ENCODE results near the gene RNF130. TPM values are rescaled to one million over a fixed set of nuclear protein-coding genes. Genes with fewer than 3 reads are reported as not detected.

RNF130 gene
- total and polyA plus RNA-seq, 9 donors = 54.7 to 120 (median 67.1) TPM

DNA sequence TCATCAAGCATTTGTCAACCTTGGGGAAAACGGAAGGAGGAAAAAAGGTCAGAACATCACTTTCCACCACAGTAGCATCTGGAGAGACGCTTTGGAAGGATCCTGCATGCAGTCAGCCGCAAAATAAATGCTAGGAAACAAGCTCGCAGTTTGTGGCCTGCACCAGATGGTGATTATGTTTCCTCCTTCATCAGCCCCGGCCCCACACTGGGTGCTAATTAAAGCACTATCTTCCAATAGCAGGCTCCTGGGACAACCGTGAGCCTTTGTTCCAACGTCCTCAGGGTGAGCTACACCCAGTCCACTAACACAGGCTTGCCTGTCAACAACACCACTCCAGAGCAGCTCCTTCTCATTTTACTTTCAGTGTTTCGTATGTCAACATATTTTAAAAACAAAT lies 64.0 kb downstream of the RNF130 start:
- intact Hi-C loops (cut with DNase I) = no loop called here
- no peak for DNase-seq
- no peaks in the 10 kb centered on the region for H3K4me1 ChIP-seq (ENCODE audit: insufficient read depth)
- no peak overlapping the region for H3K27ac ChIP-seq
- no peaks in the 10 kb centered on the region for H3K27me3 ChIP-seq
- H3K36me3 ChIP-seq = no peaks in the 10 kb centered on the region
- H3K9me3 ChIP-seq = no peaks in the 10 kb centered on the region
- H3K4me3 ChIP-seq = no peak overlapping the region
- TF ChIP-seq EP300 (IDR thresholded peaks at IDR 0.05) (no peak), POLR2A (IDR thresholded peaks at IDR 0.05) (no peak)
- TF ChIP-seq, protein P1, sequence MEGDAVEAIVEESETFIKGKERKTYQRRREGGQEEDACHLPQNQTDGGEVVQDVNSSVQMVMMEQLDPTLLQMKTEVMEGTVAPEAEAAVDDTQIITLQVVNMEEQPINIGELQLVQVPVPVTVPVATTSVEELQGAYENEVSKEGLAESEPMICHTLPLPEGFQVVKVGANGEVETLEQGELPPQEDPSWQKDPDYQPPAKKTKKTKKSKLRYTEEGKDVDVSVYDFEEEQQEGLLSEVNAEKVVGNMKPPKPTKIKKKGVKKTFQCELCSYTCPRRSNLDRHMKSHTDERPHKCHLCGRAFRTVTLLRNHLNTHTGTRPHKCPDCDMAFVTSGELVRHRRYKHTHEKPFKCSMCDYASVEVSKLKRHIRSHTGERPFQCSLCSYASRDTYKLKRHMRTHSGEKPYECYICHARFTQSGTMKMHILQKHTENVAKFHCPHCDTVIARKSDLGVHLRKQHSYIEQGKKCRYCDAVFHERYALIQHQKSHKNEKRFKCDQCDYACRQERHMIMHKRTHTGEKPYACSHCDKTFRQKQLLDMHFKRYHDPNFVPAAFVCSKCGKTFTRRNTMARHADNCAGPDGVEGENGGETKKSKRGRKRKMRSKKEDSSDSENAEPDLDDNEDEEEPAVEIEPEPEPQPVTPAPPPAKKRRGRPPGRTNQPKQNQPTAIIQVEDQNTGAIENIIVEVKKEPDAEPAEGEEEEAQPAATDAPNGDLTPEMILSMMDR (IDR thresholded peaks at IDR 0.05) = no peak
- 70 to 76% (median 73%) methylated on average over 8 of the region's 8 CpGs for WGBS, 3 donors

DNA sequence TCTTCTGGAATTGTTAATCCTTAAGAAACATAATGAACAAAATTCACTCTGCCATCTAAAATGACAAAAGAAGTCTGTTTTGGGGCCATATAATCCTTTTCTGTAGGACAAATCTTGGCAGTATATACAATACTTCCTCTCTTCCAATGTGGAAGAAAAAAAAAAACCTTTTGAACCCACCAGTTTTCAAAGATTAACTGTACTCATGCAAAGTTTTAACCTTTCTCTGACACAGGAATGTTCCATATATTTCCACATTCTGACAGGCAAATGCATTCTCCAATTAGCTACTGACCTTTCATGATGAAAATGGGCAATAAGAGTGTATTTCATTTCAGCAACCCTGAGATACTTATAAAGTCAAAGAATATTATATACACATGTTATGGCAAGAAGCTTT lies 65.4 kb downstream of the RNF130 start:
- intact Hi-C loops (cut with DNase I) = no loop called here
- no peaks in the 10 kb centered on the region for H3K36me3 ChIP-seq
- TF ChIP-seq POLR2A (IDR thresholded peaks at IDR 0.05) = no peak
- TF ChIP-seq, protein P1 (IDR thresholded peaks at IDR 0.05) = no peak
- TF ChIP-seq EP300 (IDR thresholded peaks at IDR 0.05) = no peak
- no peak for DNase-seq
- no peak overlapping the region for H3K27ac ChIP-seq
- H3K4me3 ChIP-seq = no peak overlapping the region
- no peaks in the 10 kb centered on the region for H3K27me3 ChIP-seq
- no peaks in the 10 kb centered on the region for H3K9me3 ChIP-seq
- H3K4me1 ChIP-seq (ENCODE audit: insufficient read depth) = no peaks in the 10 kb centered on the region

DNA sequence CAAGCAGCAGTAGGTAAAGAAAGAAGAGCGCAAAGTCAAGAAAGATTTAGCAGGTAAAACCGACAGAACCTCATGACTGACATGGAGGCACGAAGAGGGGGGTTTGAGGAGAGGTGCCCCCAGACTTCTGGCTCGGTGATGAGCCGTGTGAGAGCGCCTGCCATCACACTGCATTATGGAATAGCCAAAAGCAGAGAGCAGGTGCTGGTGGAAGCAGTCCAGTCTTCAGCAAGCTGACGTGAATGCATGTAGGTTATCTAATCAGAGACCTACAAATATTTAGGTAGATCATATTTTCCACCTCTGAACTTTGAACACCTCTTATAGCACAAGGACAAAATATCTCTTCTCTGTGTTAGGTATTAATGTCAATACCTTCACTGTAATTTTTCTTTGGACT lies 68.4 kb downstream of the RNF130 start:
- no peak for DNase-seq
- Histone ChIP-seq H3K9me3 (no peaks in the 10 kb centered on the region), H3K4me1 (ENCODE audit: insufficient read depth) (no peaks in the 10 kb centered on the region), H3K4me3 (no peak overlapping the region), H3K27ac (no peak overlapping the region), H3K27me3 (no peaks in the 10 kb centered on the region), H3K36me3 (no peaks in the 10 kb centered on the region)
- WGBS, 3 donors = 86 to 96% (median 95%) methylated on average over 7 of the region's 7 CpGs
- no peak for TF ChIP-seq EP300 (IDR thresholded peaks at IDR 0.05)
- no peak for TF ChIP-seq POLR2A (IDR thresholded peaks at IDR 0.05)
- TF ChIP-seq, protein P1 (IDR thresholded peaks at IDR 0.05) = no peak
- intact Hi-C loops (cut with DNase I) = no loop called here

DNA sequence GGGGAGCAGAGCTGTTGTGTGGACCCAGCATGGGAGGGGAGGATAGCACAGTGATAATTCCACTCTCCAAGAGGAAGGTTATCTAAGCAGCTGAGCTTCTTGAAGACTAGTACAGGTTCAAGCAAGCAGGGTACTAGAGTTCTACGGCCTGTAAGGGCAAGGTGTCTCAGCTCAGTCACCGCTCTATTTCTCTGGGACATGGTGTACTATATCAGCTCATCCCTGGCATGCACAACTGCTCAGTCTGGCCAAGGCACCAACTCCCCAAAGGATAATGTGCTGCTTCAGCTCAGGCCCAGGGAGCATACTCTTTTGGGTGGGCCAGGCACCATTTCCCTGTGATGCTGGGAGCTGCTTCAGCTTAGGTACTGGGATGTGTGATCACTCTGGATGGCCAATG lies 69.8 kb downstream of the RNF130 start:
- no peaks in the 10 kb centered on the region for H3K36me3 ChIP-seq
- no peaks in the 10 kb centered on the region for H3K4me1 ChIP-seq (ENCODE audit: insufficient read depth)
- intact Hi-C loops (cut with DNase I) = no loop called here
- H3K4me3 ChIP-seq = no peak overlapping the region
- 75 to 100% (median 96%) methylated on average over 2 of the region's 2 CpGs for WGBS, 3 donors
- no peaks in the 10 kb centered on the region for H3K9me3 ChIP-seq
- no peak overlapping the region for H3K27ac ChIP-seq
- TF ChIP-seq, protein P1 (IDR thresholded peaks at IDR 0.05) = no peak
- TF ChIP-seq POLR2A (IDR thresholded peaks at IDR 0.05) (no peak), EP300 (IDR thresholded peaks at IDR 0.05) (no peak)
- no peak for DNase-seq
- no peaks in the 10 kb centered on the region for H3K27me3 ChIP-seq

DNA sequence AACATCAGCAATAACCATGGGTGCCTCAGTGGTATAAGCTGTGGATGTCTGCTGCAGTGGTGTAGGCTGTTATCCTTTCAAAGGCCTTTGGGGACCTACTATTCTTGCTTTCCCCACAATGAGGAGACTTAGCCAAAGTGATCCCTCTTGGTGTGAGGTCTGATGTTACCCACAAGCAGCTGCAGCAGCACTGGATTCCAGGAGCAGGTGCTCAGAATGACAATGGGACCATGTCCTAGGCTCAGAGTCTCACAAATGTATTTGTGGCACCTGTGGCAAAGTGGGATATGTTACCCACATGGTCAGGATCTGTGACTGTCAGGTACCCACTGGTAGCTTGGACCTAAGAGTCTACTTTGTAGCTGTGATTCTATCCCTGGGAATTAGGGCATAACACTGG lies 70.4 kb downstream of the RNF130 start:
- Histone ChIP-seq H3K27me3 (no peaks in the 10 kb centered on the region), H3K27ac (no peak overlapping the region), H3K4me1 (ENCODE audit: insufficient read depth) (no peaks in the 10 kb centered on the region), H3K9me3 (no peaks in the 10 kb centered on the region), H3K36me3 (no peaks in the 10 kb centered on the region), H3K4me3 (no peak overlapping the region)
- TF ChIP-seq, protein P1 (IDR thresholded peaks at IDR 0.05) = no peak
- TF ChIP-seq POLR2A (IDR thresholded peaks at IDR 0.05) (no peak), EP300 (IDR thresholded peaks at IDR 0.05) (no peak)
- intact Hi-C loops (cut with DNase I) = no loop called here
- no peak for DNase-seq
